ENCODE data around the gene PRR16. TPM values are rescaled to one million over a fixed set of nuclear protein-coding genes. Genes with fewer than 3 reads are reported as not detected.

Gene PRR16
- total and polyA plus RNA-seq, 2 experiments from 2014 or later: 1.0 to 1.7 TPM

DNA sequence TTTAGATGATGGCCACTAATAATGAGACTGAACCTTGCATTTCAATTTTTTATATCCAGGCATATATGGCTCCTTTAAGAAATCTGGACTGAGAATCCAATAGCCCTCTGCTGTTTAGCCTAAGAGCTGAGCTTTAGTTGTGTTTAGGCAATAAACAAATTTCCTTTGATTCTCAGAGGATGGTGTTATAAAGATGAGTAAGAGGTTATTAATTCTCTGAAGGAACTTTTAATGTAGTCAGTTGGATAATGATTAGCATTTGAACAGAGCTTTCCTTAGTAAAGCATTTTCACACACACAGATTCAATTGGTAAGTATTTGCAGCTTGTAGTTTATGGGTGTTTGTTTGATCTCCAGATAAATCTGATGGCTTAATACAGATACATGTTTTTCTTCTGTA is 149.6 kb downstream of the PRR16 start:
- Mint-ChIP-seq H3K9me3 (no peaks in the 10 kb centered on the region; the same call in 2 of the 3 replicates), H3K4me3 (no peak overlapping the region), H3K36me3 (ENCODE audit: low read depth) (no peaks in the 10 kb centered on the region), H3K27me3 (ENCODE audit: insufficient read depth, low read depth, poor library complexity) (no peaks in the 10 kb centered on the region), H3K27ac (no peak overlapping the region), H3K4me1 (peaks cover 12% of the 10 kb centered on the region)
- Histone ChIP-seq H3K4me2 (no peak overlapping the region), H3K36me3 (ENCODE audit: insufficient read depth) (no peaks in the 10 kb centered on the region), H3K79me2 (replicated peaks; ENCODE audit: insufficient read depth) (no peaks in the 10 kb centered on the region), H2AFZ (no peak overlapping the region), H3K4me3 (no peak overlapping the region), H3K27me3 (ENCODE audit: insufficient read depth) (no peaks in the 10 kb centered on the region), H3K27ac (ENCODE audit: low read depth) (no peak overlapping the region), H3K9me2 (ENCODE audit: insufficient read depth) (no peaks in the 10 kb centered on the region), H3K4me1 (ENCODE audit: insufficient read depth) (peaks cover 4% of the 10 kb centered on the region; the same call in 1 of the 2 replicates), H4K20me1 (replicated peaks; ENCODE audit: insufficient read depth) (no peaks in the 10 kb centered on the region), H3F3A (replicated peaks; ENCODE audit: low read depth) (no peaks in the 10 kb centered on the region)
- DNase-seq (ENCODE audit: low spot score): no peak
- ATAC-seq: no peak
- TF ChIP-seq ETS1 (IDR thresholded peaks at IDR 0.05) (no peak), CTCF (conservative IDR thresholded peaks at IDR 0.05; ENCODE audit: low read depth in 2 of 2) (no peak), CREB1 (CRISPR knock-in tag; IDR thresholded peaks at IDR 0.05; ENCODE audit: low read depth) (no peak), ZNF114 (CRISPR knock-in tag; IDR thresholded peaks at IDR 0.05) (no peak), JUNB (IDR thresholded peaks at IDR 0.05; ENCODE audit: unreplicated experiment) (no peak), ZNF331 (CRISPR knock-in tag; IDR thresholded peaks at IDR 0.05; ENCODE audit: low read depth) (no peak), EZH2phosphoT487 (IDR thresholded peaks at IDR 0.05; ENCODE audit: unreplicated experiment) (no peak), EZH2 (IDR thresholded peaks at IDR 0.05; ENCODE audit: low read depth, unreplicated experiment) (no peak), NANOG (IDR thresholded peaks at IDR 0.05; ENCODE audit: borderline replicate concordance) (no peak), ZNF462 (CRISPR knock-in tag; IDR thresholded peaks at IDR 0.05) (no peak), STAT1 (IDR thresholded peaks at IDR 0.05; ENCODE audit: unreplicated experiment) (no peak), POLR2AphosphoS5 (IDR thresholded peaks at IDR 0.05; ENCODE audit: low read depth) (no peak)
- TF ChIP-seq, protein P1, sequence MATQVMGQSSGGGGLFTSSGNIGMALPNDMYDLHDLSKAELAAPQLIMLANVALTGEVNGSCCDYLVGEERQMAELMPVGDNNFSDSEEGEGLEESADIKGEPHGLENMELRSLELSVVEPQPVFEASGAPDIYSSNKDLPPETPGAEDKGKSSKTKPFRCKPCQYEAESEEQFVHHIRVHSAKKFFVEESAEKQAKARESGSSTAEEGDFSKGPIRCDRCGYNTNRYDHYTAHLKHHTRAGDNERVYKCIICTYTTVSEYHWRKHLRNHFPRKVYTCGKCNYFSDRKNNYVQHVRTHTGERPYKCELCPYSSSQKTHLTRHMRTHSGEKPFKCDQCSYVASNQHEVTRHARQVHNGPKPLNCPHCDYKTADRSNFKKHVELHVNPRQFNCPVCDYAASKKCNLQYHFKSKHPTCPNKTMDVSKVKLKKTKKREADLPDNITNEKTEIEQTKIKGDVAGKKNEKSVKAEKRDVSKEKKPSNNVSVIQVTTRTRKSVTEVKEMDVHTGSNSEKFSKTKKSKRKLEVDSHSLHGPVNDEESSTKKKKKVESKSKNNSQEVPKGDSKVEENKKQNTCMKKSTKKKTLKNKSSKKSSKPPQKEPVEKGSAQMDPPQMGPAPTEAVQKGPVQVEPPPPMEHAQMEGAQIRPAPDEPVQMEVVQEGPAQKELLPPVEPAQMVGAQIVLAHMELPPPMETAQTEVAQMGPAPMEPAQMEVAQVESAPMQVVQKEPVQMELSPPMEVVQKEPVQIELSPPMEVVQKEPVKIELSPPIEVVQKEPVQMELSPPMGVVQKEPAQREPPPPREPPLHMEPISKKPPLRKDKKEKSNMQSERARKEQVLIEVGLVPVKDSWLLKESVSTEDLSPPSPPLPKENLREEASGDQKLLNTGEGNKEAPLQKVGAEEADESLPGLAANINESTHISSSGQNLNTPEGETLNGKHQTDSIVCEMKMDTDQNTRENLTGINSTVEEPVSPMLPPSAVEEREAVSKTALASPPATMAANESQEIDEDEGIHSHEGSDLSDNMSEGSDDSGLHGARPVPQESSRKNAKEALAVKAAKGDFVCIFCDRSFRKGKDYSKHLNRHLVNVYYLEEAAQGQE (IDR thresholded peaks at IDR 0.05; ENCODE audit: unreplicated experiment): no peak

Measured in GM23338 (cell line).